Smooth muscle cell (in vitro differentiated cells): ENCODE measurements around the gene TDRD3. TPM values are rescaled to one million over a fixed set of nuclear protein-coding genes. Genes with fewer than 3 reads are reported as not detected.

Experiments
- DNase-seq: peaks from one replicate; lab custom pipeline; 2025; ENCODE audit not compliant: unreplicated experiment; lab: John Stamatoyannopoulos, UW
- H2AFZ ChIP-seq: fragments of 200-600 bp; sonication (generic); 2 replicates; pipeline ENCODE4 v1.6.0; 2016; ENCODE audit warnings: antibody characterized with exemption, low read depth, mild to moderate bottlenecking
- H3F3A ChIP-seq: fragments of 200-600 bp; sonication (generic); 2 replicates; pipeline ENCODE4 v1.6.0; 2017; ENCODE audit warnings: antibody characterized with exemption, low read depth
- H3K27ac ChIP-seq: fragments of 200-600 bp; sonication (generic); 2 replicates; pipeline ENCODE4 v1.5.1; 2016; ENCODE audit warnings: low read depth, mild to moderate bottlenecking
- H3K27me3 ChIP-seq: fragments of 200-600 bp; sonication (generic); 2 replicates; pipeline ENCODE4 v1.6.1; 2016; ENCODE audit warnings: low read depth, mild to moderate bottlenecking
- H3K36me3 ChIP-seq: fragments of 200-600 bp; sonication (generic); 2 replicates; pipeline ENCODE4 v1.5.1; 2016; ENCODE audit warnings: low read depth
- H3K4me1 ChIP-seq: fragments of 200-600 bp; sonication (generic); 2 replicates; pipeline ENCODE4 v1.5.1; 2016; ENCODE audit warnings: low read depth
- H3K4me2 ChIP-seq: fragments of 200-600 bp; sonication (generic); 2 replicates; pipeline ENCODE4 v1.6.0; 2016; ENCODE audit warnings: mild to moderate bottlenecking
- H3K4me3 ChIP-seq: fragments of 200-600 bp; sonication (generic); 2 replicates; pipeline ENCODE4 v1.5.1; 2016; ENCODE audit warnings: mild to moderate bottlenecking
- H3K79me2 ChIP-seq: fragments of 200-600 bp; sonication (generic); 2 replicates; pipeline ENCODE4 v1.6.0; 2016; ENCODE audit warnings: low read depth, mild to moderate bottlenecking
- H3K9ac ChIP-seq: fragments of 200-600 bp; sonication (generic); 2 replicates; pipeline ENCODE4 v1.6.0; 2016; ENCODE audit warnings: low read depth
- H3K9me3 ChIP-seq: fragments of 200-600 bp; sonication (generic); replicated peaks from 2 replicates; pipeline ENCODE4 v1.5.1; 2016; ENCODE audit warnings: low read depth
- H4K20me1 ChIP-seq: fragments of 200-600 bp; sonication (generic); 2 replicates; pipeline ENCODE4 v1.6.0; 2016; ENCODE audit warnings: low read depth
- CTCF ChIP-seq: fragments of 200-600 bp; sonication (generic); IDR thresholded peaks from 2 replicates; pipeline ENCODE4 v1.5.1; 2017; ENCODE audit warnings: borderline replicate concordance, mild to moderate bottlenecking, antibody characterized with exemption; ENCODE audit not compliant: insufficient read depth, poor library complexity, severe bottlenecking
- WGBS: methylation state at CpG from one replicate; pipeline ENCODE4 v1.1.7; 2016; ENCODE audit warnings: low lambda C conversion rate; 5-methylcytosine and 5-hydroxymethylcytosine counted together
- polyA plus RNA-seq: library from polyadenylated mRNA; unstranded; fragments of >200 nt; fragmentation: Nextera tagmentation; extraction: Ambion mirVana; gene quantifications from 2 replicates; pipeline ENCODE4 v1.2.1, GENCODE V29; 2016
- total RNA-seq: library from RNA; depleted of rRNA; stranded (reverse); fragments of >200 nt; gene quantifications from 2 replicates; pipeline ENCODE4 v1.2.3, GENCODE V29; 2014

Gene TDRD3
- total and polyA plus RNA-seq, 2 experiments from 2014 or later, result 7.3 to 20.4 TPM

DNA sequence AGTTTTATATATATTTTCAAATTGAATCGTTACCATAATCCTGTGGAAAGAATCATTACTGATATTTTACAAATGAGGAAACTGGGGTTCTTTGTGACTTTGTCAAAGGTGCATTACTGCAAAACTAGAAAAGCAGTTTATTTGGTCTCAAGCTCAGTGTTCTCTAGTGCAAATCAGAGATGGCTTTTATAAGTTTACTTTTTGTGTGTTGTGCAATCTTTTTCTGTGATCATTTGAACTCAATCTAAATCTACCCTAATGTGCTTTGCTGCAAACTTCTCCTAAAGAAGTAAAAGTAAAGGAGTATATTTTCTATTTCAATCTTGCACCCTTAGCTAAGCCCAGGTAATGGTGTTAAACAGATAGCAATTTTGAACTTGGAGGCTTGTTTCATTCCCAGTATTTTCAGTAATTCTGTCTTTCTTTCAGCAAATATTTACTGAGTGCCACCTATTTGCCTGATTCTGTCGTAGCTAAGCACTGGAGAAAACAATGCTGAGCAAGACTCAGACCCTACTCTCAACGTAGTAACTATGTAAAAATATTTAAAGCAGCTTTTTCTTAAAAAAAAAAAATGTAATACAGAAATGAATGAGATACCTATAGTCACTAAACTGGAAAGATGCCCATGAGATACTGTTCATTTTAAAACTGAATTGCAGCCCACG, 124.0 kb downstream of the TDRD3 start:
- Histone ChIP-seq H3K79me2 (no peaks in the 10 kb centered on the region), H3K9ac (no peak overlapping the region), H3K36me3 (no peaks in the 10 kb centered on the region), H3K4me2 (no peak overlapping the region), H3K27me3 (no peaks in the 10 kb centered on the region), H3K9me3 (no peaks in the 10 kb centered on the region), H3K27ac (no peak overlapping the region), H4K20me1 (no peaks in the 10 kb centered on the region), H3K4me1 (no peaks in the 10 kb centered on the region), H2AFZ (no peak overlapping the region), H3F3A (no peaks in the 10 kb centered on the region), H3K4me3 (no peak overlapping the region)
- no peak for TF ChIP-seq CTCF
- 93% methylated on average over 4 of the region's 4 CpGs for WGBS
- DNase-seq, result no peak

DNA sequence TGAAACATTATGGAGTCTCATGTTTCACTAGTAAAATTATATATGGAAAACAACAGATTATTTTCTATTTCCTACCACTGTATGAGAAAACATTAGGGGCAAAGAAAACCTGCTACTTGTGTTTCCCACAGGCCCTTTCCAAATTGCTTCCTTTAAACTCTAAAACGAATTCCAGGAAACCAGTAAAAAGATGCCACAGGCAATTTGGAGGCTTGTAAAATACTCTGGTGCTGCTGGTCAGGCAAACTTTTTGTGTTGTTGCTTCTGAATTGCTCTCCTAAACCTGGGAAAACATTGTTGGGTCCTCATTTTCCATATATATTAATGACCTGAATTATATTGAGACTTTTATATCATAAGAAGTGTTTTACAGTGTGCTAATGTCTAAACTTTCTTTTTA, 141.5 kb downstream of the TDRD3 start:
- no peak overlapping the region for H3K9ac ChIP-seq
- 3% methylated on average over 1 of the region's 1 CpG for WGBS
- no peaks in the 10 kb centered on the region for H3K27me3 ChIP-seq
- peaks cover 4% of the 10 kb centered on the region for H3K9me3 ChIP-seq
- H3K79me2 ChIP-seq, result no peaks in the 10 kb centered on the region
- H3F3A ChIP-seq, result no peaks in the 10 kb centered on the region
- H3K4me3 ChIP-seq, result no peak overlapping the region
- H2AFZ ChIP-seq, result no peak overlapping the region
- H3K4me2 ChIP-seq, result no peak overlapping the region
- H3K36me3 ChIP-seq, result no peaks in the 10 kb centered on the region
- DNase-seq, result no peak
- H4K20me1 ChIP-seq, result no peaks in the 10 kb centered on the region
- no peaks in the 10 kb centered on the region for H3K4me1 ChIP-seq
- no peak for TF ChIP-seq CTCF
- H3K27ac ChIP-seq, result no peak overlapping the region

DNA sequence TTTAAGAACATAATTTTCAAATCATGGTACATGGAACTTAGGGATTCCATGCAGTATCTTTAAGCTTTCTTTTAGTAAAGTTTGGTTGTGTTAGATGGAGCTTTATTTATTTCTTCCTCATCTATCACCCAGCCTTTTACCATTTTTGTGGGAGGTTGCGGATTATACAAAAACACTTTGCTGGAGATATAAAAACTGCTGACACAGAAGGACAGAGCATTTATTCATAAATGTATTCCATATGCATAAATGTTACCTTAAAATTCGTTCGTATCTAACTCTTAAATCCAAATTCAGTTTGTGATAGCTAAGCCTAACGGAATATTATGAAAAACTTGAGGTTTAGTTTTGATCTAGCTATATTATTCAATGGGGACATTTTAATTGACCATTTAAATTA, 143.3 kb downstream of the TDRD3 start:
- H3F3A ChIP-seq, result no peaks in the 10 kb centered on the region
- H3K4me2 ChIP-seq, result no peak overlapping the region
- H4K20me1 ChIP-seq, result no peaks in the 10 kb centered on the region
- no peak overlapping the region for H3K27ac ChIP-seq
- H3K27me3 ChIP-seq, result no peaks in the 10 kb centered on the region
- H3K9me3 ChIP-seq, result peaks cover 4% of the 10 kb centered on the region
- no peak for DNase-seq
- no peak overlapping the region for H2AFZ ChIP-seq
- H3K79me2 ChIP-seq, result no peaks in the 10 kb centered on the region
- no peak overlapping the region for H3K4me3 ChIP-seq
- H3K36me3 ChIP-seq, result no peaks in the 10 kb centered on the region
- over 99% methylated on average over 4 of the region's 4 CpGs for WGBS
- H3K9ac ChIP-seq, result no peak overlapping the region
- no peak for TF ChIP-seq CTCF
- no peaks in the 10 kb centered on the region for H3K4me1 ChIP-seq
